GM21526 (cell line): ENCODE results near the gene BRD3.

Source experiments
- ATAC-seq: cut with Tn5 transposase; IDR thresholded peaks from one replicate; pipeline ENCODE4 v1.9.1; 2021; ENCODE audit warnings: moderate library complexity; ENCODE audit not compliant: unreplicated experiment, low FRiP score

Gene BRD3

GRCh38 chr9:133981589-133981957, 86.3 kb downstream of the BRD3 start:
- no peak for ATAC-seq

GRCh38 chr9:133980864-133981588, 86.8 kb downstream of the BRD3 start:
- ATAC-seq, result no peak
